Jurkat, Clone E6-1 (cell line): ENCODE results near the gene ALG9. TPM values are rescaled to one million over a fixed set of nuclear protein-coding genes. Genes with fewer than 3 reads are reported as not detected.

Experiments used
- DNase-seq: peaks from one replicate; pipeline ENCODE4 v3.0.0-alpha.2; 2011; ENCODE audit warnings: low read depth, low spot score
- H3K4me3 ChIP-seq: 2 replicates; pipeline ENCODE4 v1.5.1; 2011; ENCODE audit warnings: mild to moderate bottlenecking, low read length, control low read depth, moderate library complexity
- polyA plus RNA-seq: library from polyadenylated mRNA; unstranded; fragments of >200 nt; gene quantifications from one replicate; pipeline ENCODE4 v1.2.1, GENCODE V29; 2012; ENCODE audit warnings: missing spikeins; ENCODE audit not compliant: insufficient read length, insufficient read depth

Gene ALG9
- 34.7 TPM for polyA plus RNA-seq

DNA sequence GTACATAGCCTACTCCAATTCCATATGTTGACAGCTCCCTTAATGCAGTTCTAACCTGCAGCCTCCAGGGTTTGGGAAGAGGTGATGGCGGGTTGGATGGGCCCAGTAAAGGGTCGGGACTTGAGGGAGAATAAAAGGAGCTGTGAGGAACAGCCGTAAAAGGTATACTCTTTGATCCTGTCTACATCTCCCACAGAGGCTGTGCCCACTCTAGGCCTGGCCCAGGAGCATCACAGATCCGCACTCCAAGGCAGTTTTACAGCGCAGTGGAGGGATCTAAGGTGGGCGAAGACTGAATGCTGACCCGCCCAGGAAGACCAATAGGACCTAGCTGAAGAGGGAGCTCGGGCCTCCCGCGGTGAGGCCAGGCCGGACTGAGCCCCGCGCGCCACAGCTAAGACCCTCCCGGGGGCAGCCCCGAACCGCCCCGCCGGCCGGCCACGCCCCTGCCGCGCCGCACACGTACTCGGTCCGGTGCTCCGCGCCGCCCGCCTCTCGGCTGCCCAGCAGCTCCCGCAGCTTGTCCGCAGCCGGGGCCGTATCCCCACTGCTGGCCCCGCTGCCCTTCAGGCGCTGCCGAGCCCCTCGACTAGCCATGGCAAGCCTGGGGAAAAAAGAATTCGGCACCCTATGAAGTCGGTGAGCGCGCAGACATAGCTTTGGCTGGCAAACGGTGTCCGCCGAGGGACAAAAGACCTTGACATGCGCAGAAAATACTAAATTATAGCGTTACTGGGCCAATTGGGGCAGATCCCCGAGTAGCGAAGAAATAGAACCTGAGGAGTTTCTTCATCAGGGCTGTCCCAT lies at the start of gene ALG9:
TSS of gene ALG9 (minus strand) at position 696 of the 807 bp plus-strand sequence. CDS start at position 597, 99 bp downstream.
- peak within 1 kb of the TSS; percentile 84 for H3K4me3 ChIP-seq
- peak; percentile 86 for DNase-seq

DNA sequence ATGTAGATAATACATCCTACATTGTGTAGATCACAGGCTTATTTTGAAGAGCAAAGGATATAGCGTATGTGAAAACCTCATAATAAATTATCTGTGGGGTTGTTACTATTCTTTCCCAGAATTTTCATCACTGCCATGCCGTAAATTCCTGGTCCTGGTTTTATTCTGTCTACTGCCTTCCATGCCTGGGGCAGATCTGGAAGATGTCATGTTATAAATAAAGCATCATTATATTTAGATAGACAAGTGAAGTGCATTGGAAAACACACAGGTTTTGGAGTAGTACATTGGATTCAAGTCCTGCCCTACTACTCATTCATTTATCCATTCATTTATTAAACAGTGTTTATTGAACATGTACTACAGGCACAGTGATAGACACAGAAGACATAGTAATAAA lies 49.5 kb upstream of the ALG9 start:
- no peak overlapping the region for H3K4me3 ChIP-seq
- no peak for DNase-seq

GRCh38 chr11:111918390-111919256 lies 47.2 kb upstream of the ALG9 start, which contains the start of gene C11orf52:
TSS of gene C11orf52 (plus strand) at chr11:111918913. CDS start at chr11:111918973, 60 bp downstream.
- H3K4me3 ChIP-seq = no peak within 1 kb of the TSS
- DNase-seq = no peak

DNA sequence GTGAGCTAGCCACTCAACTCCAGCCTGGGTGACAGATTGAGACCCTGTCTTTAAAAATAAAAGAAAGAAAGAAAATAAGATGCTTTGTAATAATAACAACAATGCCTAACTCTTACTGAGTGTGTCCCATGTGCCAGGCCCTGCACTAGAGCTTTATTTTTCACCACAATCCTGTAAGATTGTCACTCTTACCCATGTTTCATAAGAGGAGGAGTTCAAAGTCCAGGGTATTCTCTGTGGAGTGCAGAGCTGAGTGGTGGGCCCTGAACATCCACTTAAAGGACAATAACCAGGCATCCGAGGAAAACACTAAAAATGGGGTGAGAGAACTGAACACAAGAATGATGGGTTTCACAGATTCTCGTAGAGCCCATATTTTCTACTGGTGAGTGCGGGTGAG lies 46.4 kb upstream of the ALG9 start:
- DNase-seq = no peak
- H3K4me3 ChIP-seq = no peak overlapping the region

DNA sequence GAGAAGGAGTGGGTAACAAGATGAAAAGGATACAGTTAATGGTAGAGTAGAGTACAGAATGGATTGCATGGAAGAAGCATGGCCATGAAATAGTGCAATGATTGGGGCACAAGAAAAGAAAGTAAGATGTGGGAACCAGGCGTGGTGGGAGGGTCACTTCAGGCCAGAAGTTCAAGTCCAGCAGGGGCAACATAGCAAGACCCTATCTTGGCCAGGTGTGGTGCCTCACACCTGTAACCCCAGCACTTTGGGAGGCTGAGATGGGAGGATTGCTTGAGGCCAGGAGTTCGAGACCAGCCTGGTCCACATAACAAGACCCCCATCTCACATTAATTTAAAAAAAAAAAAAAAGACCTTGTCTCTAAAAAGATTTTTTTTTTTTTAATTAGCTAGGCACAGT lies 45.9 kb upstream of the ALG9 start:
- no peak overlapping the region for H3K4me3 ChIP-seq
- no peak for DNase-seq

GRCh38 chr11:111916768-111917167 lies 45.4 kb upstream of the ALG9 start:
- DNase-seq = no peak

DNA sequence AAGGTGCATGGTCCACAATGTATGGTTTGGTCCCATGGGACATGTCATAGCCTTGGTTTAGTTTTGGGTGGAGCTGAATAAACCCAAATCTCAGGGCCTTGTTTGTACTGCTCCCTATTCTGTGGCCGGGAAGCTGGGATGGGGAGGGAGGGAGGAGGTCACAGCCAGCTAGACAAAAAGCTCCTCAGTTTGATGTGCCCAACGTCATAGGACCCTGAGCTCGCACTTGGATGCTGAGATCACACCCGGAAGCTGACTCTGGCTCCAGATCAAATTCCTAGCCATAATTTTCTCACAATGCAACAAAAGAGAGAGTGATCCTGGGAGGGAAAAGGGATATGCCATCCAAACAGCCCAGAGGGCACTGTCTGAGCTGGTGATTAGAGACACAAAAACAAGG lies 42.6 kb upstream of the ALG9 start:
- no peak overlapping the region for H3K4me3 ChIP-seq
- DNase-seq = no peak

More at GRCh38 chr11:111916768-111917167, 45.4 kb upstream of the ALG9 start:
- no peak overlapping the region for H3K4me3 ChIP-seq

- no peak overlapping the region for H3K4me3 ChIP-seq
- DNase-seq = no peak
Measured at GRCh38 chr11:111913031-111913861, 41.9 kb upstream of the ALG9 start.

GRCh38 chr11:111912535-111912934 lies 41.2 kb upstream of the ALG9 start, which contains the start of gene HSPB2:
TSS of gene HSPB2 (plus strand) at chr11:111912734. CDS start at chr11:111912830, 96 bp downstream.
- H3K4me3 ChIP-seq = no peak within 1 kb of the TSS
- DNase-seq = no peak

GRCh38 chr11:111911563-111912401 lies 40.4 kb upstream of the ALG9 start, which contains the start of gene CRYAB:
TSS of gene CRYAB (minus strand) at chr11:111911770. CDS start at chr11:111911724, 46 bp downstream.
- H3K4me3 ChIP-seq = no peak within 1 kb of the TSS
- no peak for DNase-seq

DNA sequence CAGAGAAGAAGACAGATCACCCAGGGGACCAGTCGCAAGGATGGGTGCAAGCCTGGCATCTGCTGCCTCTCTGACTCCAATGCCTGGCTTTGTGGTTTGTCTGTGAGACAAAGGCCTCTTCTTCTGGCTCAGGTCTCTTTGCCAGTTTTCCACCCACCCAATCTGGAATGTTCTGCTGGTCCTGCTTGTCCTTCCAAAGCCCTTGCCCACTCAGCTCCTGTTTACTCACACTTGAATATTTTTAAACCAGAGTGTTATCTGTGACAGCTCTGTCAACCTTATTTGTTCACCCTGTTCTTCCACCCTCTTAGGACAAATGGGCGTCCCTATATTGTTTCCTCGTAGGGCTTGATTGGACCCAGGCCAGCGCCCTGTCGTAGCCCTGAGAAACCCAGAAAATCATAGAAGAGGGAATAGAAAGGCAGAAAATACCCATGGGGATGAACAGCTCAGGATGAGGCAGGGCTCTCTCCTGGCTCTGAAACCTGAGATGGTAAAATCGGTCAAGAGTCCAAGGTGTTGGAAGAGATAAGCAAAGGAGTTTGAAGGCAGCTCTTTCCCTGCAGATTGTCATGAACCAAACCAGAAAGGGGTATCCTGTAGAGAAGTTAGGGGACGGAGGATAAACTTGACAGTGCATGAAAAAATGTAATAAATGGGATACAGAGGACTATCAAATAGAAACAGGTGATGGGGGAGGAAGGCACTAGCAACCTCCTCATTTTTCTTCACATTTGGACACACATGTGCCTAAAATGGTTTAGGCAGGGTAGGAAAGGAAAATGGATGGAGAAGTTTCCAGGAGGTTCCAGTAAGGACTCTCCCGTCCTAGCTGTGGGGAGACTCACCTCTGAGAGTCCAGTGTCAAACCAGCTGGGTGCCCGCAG lies 39.5 kb upstream of the ALG9 start:
- DNase-seq = no peak
- H3K4me3 ChIP-seq = no peak overlapping the region

DNA sequence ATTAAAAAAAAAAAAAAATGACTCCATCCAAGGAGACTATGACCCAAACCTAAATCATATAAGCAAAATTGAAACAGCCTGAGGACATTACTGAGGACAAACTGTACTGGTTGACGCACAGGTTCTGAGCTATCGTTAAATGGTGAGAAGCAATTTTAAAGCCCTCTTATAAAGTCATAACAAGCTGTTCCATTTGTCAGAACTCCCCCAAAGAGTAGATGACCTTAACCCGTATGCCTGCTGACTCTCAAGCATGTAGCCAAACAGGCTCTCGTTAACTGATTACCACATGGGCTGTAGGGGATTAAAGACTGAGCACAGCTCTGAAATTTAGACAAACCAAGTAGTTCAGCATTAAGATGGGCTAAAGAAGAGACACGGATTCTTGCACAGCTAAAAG lies 38.0 kb upstream of the ALG9 start:
- H3K4me3 ChIP-seq = no peak overlapping the region
- DNase-seq = no peak

GRCh38 chr11:111908639-111909305 lies 37.4 kb upstream of the ALG9 start:
- DNase-seq = no peak
- H3K4me3 ChIP-seq = no peak overlapping the region

DNA sequence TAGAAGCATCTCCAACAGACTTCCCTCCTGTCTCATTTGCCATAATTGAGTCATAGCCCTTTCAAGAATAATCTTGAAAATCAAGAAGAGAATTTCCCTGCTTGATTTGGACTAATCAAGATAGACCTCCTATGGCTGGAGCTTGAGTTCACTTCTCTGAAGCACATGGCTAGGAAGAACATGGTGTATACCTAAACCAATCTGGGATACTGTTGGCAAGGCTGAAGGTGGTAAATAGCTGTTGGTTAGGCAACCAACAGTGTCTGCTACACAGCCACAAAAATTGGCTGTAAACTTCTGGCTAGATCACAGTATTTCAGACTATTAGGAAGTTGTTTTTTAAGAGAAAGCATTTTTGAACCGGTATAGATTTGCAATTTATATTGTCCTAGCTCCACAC lies 35.3 kb upstream of the ALG9 start:
- no peak overlapping the region for H3K4me3 ChIP-seq
- no peak for DNase-seq

- DNase-seq = no peak
- H3K4me3 ChIP-seq = no peak overlapping the region
Measured at GRCh38 chr11:111905411-111905810, 34.0 kb upstream of the ALG9 start.

GRCh38 chr11:111886844-111887243 lies 15.5 kb upstream of the ALG9 start:
- no peak for DNase-seq
- H3K4me3 ChIP-seq = no peak overlapping the region

GRCh38 chr11:111886032-111886431 lies 14.7 kb upstream of the ALG9 start:
- no peak for DNase-seq
- H3K4me3 ChIP-seq = no peak overlapping the region
